ENCODE results near the gene MPC1L. TPM values are rescaled to one million over a fixed set of nuclear protein-coding genes. Genes with fewer than 3 reads are reported as not detected.
"Not testable (repeated sequence)": the region's sequence is repeated elsewhere in the genome, so short reads cannot be mapped to it uniquely, and the experiment has no call there.

The MPC1L gene
- polyA plus RNA-seq, 1 of the 3 experiments (the other 2 are of a cell fraction), result not detected

DNA sequence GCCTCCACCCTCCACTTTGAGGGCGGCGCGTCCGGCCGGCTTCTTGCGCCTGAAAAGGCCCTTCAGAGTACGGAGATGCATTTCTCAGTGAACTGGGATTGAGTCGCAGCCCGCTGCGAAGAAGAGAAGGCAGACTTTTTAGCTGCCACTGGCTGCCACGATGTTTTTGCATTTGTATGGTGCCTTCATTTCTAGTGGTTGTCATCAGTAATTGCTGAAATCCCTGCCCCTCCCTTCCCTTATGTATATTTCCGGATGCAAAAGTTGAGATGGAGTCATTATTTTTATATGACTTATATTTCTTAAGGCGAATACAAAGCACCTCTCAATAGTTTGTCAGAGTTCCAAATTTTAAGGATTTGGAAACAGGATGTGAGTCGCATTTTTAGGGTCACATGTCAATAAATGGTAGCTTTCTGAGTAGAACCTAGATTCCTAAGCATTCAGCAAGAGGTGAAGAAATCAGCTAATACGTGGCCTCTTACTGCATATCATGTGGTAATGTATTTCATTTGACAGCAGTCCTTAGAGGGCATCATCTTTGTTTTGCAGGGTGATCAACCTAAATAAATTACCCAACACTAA is 41.8 kb upstream of the MPC1L start:
- no peaks in the 10 kb centered on the region for H3K9me3 ChIP-seq
- peaks cover 55% of the 10 kb centered on the region for H3K79me2 ChIP-seq (ENCODE audit: insufficient read depth)
- CTCF ChIA-PET, result interaction anchor here (1.3 to 1.6 kb wide), 2 partner anchors 13 to 37 kb away, joined by 4 to 5 read pairs; no protein-coding TSS in a partner anchor
- peak overlapping the region; percentile 42; the same call in 1 of the 2 replicates for H2AFZ ChIP-seq (ENCODE audit: low read depth)
- H3K36me3 ChIP-seq (replicated peaks in 1 of 2; ENCODE audit: control insufficient read depth in 1 of 2, insufficient read depth in 2 of 2, low read length in 1 of 2), result no peaks in the 10 kb centered on the region
- no peaks in the 10 kb centered on the region for H3K9me2 ChIP-seq
- TF ChIP-seq SMC3 (IDR thresholded peaks at IDR 0.05; ENCODE audit: low read depth, low read length) (no peak), POLR2AphosphoS5 (IDR thresholded peaks at IDR 0.05; ENCODE audit: low read depth, low read length) (no peak), EP300 (IDR thresholded peaks at IDR 0.05; ENCODE audit: borderline replicate concordance in 1 of 2, low read depth in 1 of 2, low read length in 1 of 2) (no peak), GATA2 (CRISPR knock-in tag; IDR thresholded peaks at IDR 0.05) (no peak), FOXJ3 (CRISPR knock-in tag; IDR thresholded peaks at IDR 0.05) (no peak)
- TF ChIP-seq, protein P1, sequence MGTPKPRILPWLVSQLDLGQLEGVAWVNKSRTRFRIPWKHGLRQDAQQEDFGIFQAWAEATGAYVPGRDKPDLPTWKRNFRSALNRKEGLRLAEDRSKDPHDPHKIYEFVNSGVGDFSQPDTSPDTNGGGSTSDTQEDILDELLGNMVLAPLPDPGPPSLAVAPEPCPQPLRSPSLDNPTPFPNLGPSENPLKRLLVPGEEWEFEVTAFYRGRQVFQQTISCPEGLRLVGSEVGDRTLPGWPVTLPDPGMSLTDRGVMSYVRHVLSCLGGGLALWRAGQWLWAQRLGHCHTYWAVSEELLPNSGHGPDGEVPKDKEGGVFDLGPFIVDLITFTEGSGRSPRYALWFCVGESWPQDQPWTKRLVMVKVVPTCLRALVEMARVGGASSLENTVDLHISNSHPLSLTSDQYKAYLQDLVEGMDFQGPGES (IDR thresholded peaks at IDR 0.05; ENCODE audit: low read depth, low read length), result no peak
- TF ChIP-seq, protein P2, sequence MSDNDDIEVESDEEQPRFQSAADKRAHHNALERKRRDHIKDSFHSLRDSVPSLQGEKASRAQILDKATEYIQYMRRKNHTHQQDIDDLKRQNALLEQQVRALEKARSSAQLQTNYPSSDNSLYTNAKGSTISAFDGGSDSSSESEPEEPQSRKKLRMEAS (IDR thresholded peaks at IDR 0.05; ENCODE audit: low read depth), result no peak
- 15% methylated on average over 6 of the region's 15 CpGs for WGBS (ENCODE audit: low lambda C conversion rate)
- peak overlapping the region; percentile 69 for H3K9ac ChIP-seq
- peak overlapping the region; percentile 76 to 86 for H3K4me3 ChIP-seq (ENCODE audit: low read depth in 2 of 2, low read length in 1 of 2)
- H3K4me2 ChIP-seq, result peak overlapping the region; percentile 77
- no peaks in the 10 kb centered on the region for H3F3A ChIP-seq (replicated peaks; ENCODE audit: insufficient read depth)
- H3K4me1 ChIP-seq (ENCODE audit: control insufficient read depth in 1 of 2, insufficient read depth in 2 of 2, low read depth in 1 of 2, low read length in 1 of 2), result peaks cover 0 to 4% of the 10 kb centered on the region in 2 experiments; a peak in 2 of 4 replicates
- no peak for DNase-seq
- peaks cover 9% of the 10 kb centered on the region; the same call in 1 of the 2 replicates for H3K27me3 ChIP-seq (ENCODE audit: insufficient read depth)
- H4K20me1 ChIP-seq (ENCODE audit: insufficient read depth), result peaks cover 35% of the 10 kb centered on the region
- POLR2A ChIA-PET, result no interaction called here
- peak overlapping the region in 1 of 2 experiments; percentile 40; a peak in 1 of 4 replicates for H3K27ac ChIP-seq (ENCODE audit: low read depth in 2 of 2, low read length in 1 of 2)

DNA sequence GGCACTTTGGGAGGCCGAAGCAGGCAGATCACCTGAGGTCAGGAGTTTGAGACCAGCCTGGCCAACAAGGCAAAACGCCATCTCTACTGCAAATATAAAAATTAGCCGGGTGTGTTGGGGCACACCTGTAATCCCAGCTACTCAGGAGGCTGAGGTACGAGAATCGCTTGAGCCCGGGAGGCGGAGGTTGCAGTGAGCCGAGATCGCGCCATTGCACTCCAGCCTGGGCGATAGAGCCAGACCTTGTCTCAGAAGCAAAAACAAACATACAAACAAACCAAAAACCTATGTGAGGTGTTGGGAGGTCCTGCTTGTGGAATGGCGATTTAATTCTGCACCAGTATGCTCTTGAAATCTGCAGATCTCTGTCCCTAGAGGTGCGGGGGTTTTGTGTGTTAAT is 41.0 kb upstream of the MPC1L start:
- H3K36me3 ChIP-seq (replicated peaks in 1 of 2; ENCODE audit: control insufficient read depth in 1 of 2, insufficient read depth in 2 of 2, low read length in 1 of 2); H3F3A ChIP-seq (replicated peaks; ENCODE audit: insufficient read depth); H3K9me3 ChIP-seq; POLR2A ChIA-PET; DNase-seq; H3K27ac ChIP-seq (ENCODE audit: low read depth in 2 of 2, low read length in 1 of 2); H3K4me1 ChIP-seq (ENCODE audit: control insufficient read depth in 1 of 2, insufficient read depth in 2 of 2, low read depth in 1 of 2, low read length in 1 of 2); H3K9ac ChIP-seq; H2AFZ ChIP-seq (ENCODE audit: low read depth); H3K9me2 ChIP-seq; H3K27me3 ChIP-seq (ENCODE audit: insufficient read depth): not testable (repeated sequence)
- Histone ChIP-seq H3K79me2 (ENCODE audit: insufficient read depth) (peaks cover 62% of the 10 kb centered on the region), H4K20me1 (ENCODE audit: insufficient read depth) (peaks cover 43% of the 10 kb centered on the region), H3K4me2 (peak overlapping the region; percentile 77), H3K4me3 (ENCODE audit: low read depth in 2 of 2, low read length in 1 of 2) (peak overlapping the region in 1 of 2 experiments; percentile 86; a peak in 1 of 4 replicates)
- WGBS (ENCODE audit: low lambda C conversion rate), result 79% methylated on average over 13 of the region's 13 CpGs
- CTCF ChIA-PET, result interaction anchor here (1.6 kb wide), 1 partner anchor 38 kb away, joined by 5 read pairs; no protein-coding TSS in a partner anchor

DNA sequence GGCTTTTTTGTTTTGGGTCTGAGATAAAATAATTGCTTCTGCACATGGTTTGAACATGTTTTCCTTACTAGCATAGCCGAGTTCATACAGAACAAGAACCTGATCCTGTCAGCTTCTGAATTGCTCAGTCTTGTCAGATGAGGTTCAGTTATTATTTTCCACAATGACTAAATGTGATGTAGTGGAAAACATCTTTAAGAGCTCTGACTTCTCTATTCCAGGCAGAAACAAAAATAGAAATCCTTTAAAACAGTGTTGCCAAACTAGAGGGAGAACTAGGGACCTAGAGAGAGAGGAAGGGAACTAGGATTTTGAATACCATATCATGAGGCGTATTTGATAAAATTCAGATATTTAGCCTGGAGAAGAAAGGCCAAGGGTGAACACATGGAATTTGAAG is 40.4 kb upstream of the MPC1L start:
- DNase-seq, result no peak
- Histone ChIP-seq H3K4me3 (ENCODE audit: low read depth in 2 of 2, low read length in 1 of 2) (no peak overlapping the region), H2AFZ (ENCODE audit: low read depth) (no peak overlapping the region), H3F3A (replicated peaks; ENCODE audit: insufficient read depth) (no peaks in the 10 kb centered on the region), H3K27ac (ENCODE audit: low read depth in 2 of 2, low read length in 1 of 2) (no peak overlapping the region), H4K20me1 (ENCODE audit: insufficient read depth) (peaks cover 49% of the 10 kb centered on the region), H3K9me2 (no peaks in the 10 kb centered on the region), H3K9me3 (no peaks in the 10 kb centered on the region), H3K4me2 (no peak overlapping the region), H3K4me1 (ENCODE audit: control insufficient read depth in 1 of 2, insufficient read depth in 2 of 2, low read depth in 1 of 2, low read length in 1 of 2) (peaks cover 0 to 4% of the 10 kb centered on the region in 2 experiments; a peak in 2 of 4 replicates), H3K27me3 (ENCODE audit: insufficient read depth) (peaks cover 5% of the 10 kb centered on the region; the same call in 1 of the 2 replicates), H3K79me2 (ENCODE audit: insufficient read depth) (peaks cover 68% of the 10 kb centered on the region), H3K9ac (no peak overlapping the region), H3K36me3 (replicated peaks in 1 of 2; ENCODE audit: control insufficient read depth in 1 of 2, insufficient read depth in 2 of 2, low read length in 1 of 2) (no peaks in the 10 kb centered on the region)
- ChIA-PET POLR2A (no interaction called here), CTCF (no interaction called here)
- TF ChIP-seq TCF12 (IDR thresholded peaks at IDR 0.05) (no peak), ELF1 (IDR thresholded peaks at IDR 0.05) (no peak), POLR2AphosphoS5 (IDR thresholded peaks at IDR 0.05; ENCODE audit: low read depth, low read length) (no peak)
- 65% methylated on average over 2 of the region's 2 CpGs for WGBS (ENCODE audit: low lambda C conversion rate)

DNA sequence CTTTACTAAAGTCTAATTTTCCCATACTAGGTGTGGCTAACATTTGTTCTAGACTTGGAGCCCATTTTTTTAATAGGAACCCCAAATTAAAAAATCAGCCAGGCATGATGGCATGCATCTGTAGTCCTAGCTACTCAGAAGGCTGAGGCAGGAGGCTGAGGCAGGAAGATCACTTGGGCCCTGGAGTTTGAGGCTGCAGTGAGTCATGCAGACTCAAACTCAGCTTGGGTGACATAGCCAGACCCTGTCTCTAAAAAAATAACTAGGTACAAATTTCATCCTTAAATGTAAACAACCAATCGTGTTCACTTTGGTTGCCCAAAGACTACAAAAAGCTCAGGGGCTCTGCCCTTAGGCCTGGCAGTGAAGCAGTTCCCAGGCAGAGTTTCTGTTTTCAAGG is 35.6 kb upstream of the MPC1L start:
- H3F3A ChIP-seq (replicated peaks; ENCODE audit: insufficient read depth); H3K4me3 ChIP-seq (ENCODE audit: low read depth in 2 of 2, low read length in 1 of 2); H2AFZ ChIP-seq (ENCODE audit: low read depth); DNase-seq; H3K27ac ChIP-seq (ENCODE audit: low read depth in 2 of 2, low read length in 1 of 2); H3K4me1 ChIP-seq (ENCODE audit: control insufficient read depth in 1 of 2, insufficient read depth in 2 of 2, low read depth in 1 of 2, low read length in 1 of 2); H3K9ac ChIP-seq; H3K9me2 ChIP-seq; H3K4me2 ChIP-seq; POLR2A ChIA-PET; CTCF ChIA-PET; H3K27me3 ChIP-seq (ENCODE audit: insufficient read depth); H3K9me3 ChIP-seq: not testable (repeated sequence)
- WGBS (ENCODE audit: low lambda C conversion rate), result 67% methylated on average over 1 of the region's 1 CpG
- H4K20me1 ChIP-seq (ENCODE audit: insufficient read depth), result peaks cover 41% of the 10 kb centered on the region
- H3K36me3 ChIP-seq (replicated peaks in 1 of 2; ENCODE audit: control insufficient read depth in 1 of 2, insufficient read depth in 2 of 2, low read length in 1 of 2), result peaks cover 22 to 26% of the 10 kb centered on the region in 2 experiments
- H3K79me2 ChIP-seq (ENCODE audit: insufficient read depth), result peaks cover 61% of the 10 kb centered on the region
